Naive B cell (primary cell): ENCODE results near the gene OR6K3. TPM values are rescaled to one million over a fixed set of nuclear protein-coding genes. Genes with fewer than 3 reads are reported as not detected.
"Not testable (repeated sequence)": the region's sequence is repeated elsewhere in the genome, so short reads cannot be mapped to it uniquely, and the experiment has no call there.

Source experiments
- ATAC-seq, 2 donors: fragments of 150-1000 bp; cut with Tn5 transposase; 2 replicates each; pipeline ENCODE4 v1.10.0; 2021; ENCODE audit warnings: low read depth in 2 of 2, mild to moderate bottlenecking in 2 of 2, moderate library complexity in 2 of 2
- DNase-seq: peaks from one replicate; pipeline ENCODE4 v3.0.0; 2022
- H3K27ac Mint-ChIP-seq, 6 donors: one replicate each; pipeline ENCODE4 v1.8.0; 2020 to 2022; ENCODE audit warnings: mild to moderate bottlenecking in 6 of 6, mixed read lengths in 6 of 6, moderate library complexity in 5 of 6, inconsistent platforms in 2 of 6
- H3K27me3 Mint-ChIP-seq, 3 donors: one replicate each; pipeline ENCODE4 v1.8.0; 2021 to 2022; ENCODE audit warnings: mixed read lengths in 3 of 3, mild to moderate bottlenecking in 1 of 3
- H3K36me3 Mint-ChIP-seq, 2 donors: one replicate each; pipeline ENCODE4 v1.8.0; 2020 to 2022; ENCODE audit warnings: mixed read lengths in 2 of 2, inconsistent platforms in 1 of 2, mild to moderate bottlenecking in 1 of 2
- H3K4me1 Mint-ChIP-seq, 3 donors: one replicate each; pipeline ENCODE4 v1.8.0; 2020 to 2022; ENCODE audit warnings: mixed read lengths in 3 of 3, inconsistent platforms in 1 of 3, mild to moderate bottlenecking in 1 of 3, moderate library complexity in 1 of 3
- H3K4me3 Mint-ChIP-seq, 8 donors: one replicate each; pipeline ENCODE4 v1.8.0; 2020 to 2022; ENCODE audit warnings: mild to moderate bottlenecking in 8 of 8, mixed read lengths in 8 of 8, moderate library complexity in 8 of 8, inconsistent platforms in 2 of 8
- H3K9me3 Mint-ChIP-seq, 7 donors: one replicate each; pipeline ENCODE4 v1.8.0; 2020 to 2022; ENCODE audit warnings: mixed read lengths in 7 of 7, mild to moderate bottlenecking in 5 of 7, inconsistent platforms in 2 of 7, moderate library complexity in 1 of 7
- polyA plus RNA-seq, 6 donors: library from polyadenylated mRNA; unstranded; fragments of 300-500 nt; fragmentation: Illumina TruSeq; gene quantifications; one replicate each; pipeline ENCODE4 v1.2.3, GENCODE V29; 2021; ENCODE audit warnings: low read depth in 6 of 6

Gene OR6K3
- polyA plus RNA-seq, 6 donors from 2014 or later: not detected

DNA sequence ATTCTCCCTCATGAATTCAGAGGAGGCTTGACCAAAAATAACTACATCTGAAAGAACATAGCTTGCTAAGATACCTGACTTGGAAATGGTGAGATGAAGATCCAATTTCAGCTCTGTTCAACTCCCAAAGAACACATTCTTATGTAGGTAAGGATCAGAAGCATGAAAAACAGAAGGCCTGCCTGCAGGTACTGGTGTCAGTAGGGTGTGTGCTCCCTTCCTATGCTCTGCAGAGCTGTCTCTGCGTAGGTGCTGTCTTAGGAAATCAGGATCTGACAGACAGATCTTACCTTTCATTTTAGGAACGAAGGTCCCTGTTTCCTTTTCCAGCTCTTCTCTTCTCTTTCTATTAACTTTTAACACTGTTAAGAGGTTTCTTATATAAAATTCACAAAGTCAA, 14.4 kb downstream of the OR6K3 start:
- Mint-ChIP-seq H3K27ac (no peak overlapping the region), H3K4me3 (no peak overlapping the region), H3K9me3 (no peaks in the 10 kb centered on the region), H3K4me1 (no peaks in the 10 kb centered on the region), H3K27me3 (peaks cover 0 to 5% (median 3%) of the 10 kb centered on the region in 3 donors), H3K36me3 (no peaks in the 10 kb centered on the region)
- ATAC-seq (no peak), DNase-seq (no peak)

DNA sequence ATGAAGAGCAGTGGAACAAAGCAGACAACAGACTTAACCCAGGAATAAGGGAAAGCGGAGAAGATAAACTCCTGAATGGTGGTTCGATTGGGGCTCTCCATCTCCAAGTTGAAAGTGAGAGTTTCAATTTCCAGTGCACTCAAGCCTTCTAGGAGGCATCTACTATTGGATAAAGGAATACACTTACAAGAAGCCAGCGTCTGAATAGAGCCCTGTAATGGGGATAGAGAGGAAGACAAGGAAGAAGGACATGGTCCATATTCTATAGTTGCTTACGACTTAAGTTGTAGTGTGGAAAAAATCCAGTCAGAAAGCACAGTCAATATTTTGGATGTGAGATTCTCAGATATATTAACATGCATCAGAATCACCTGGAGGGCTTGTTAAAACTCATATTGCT, 20.0 kb downstream of the OR6K3 start, which contains the start of gene OR6K2:
Gene OR6K2 (minus strand): TSS at position 101 of the 400 bp plus-strand sequence. CDS start 0 bp downstream, at position 101.
- Mint-ChIP-seq H3K27ac (no peak within 1 kb of the TSS), H3K4me3 (no peak within 1 kb of the TSS), H3K4me1 (no peaks in the 10 kb centered on the region), H3K9me3 (no peaks in the 10 kb centered on the region), H3K27me3 (peaks cover 14 to 24% (median 17%) of the 10 kb centered on the region in 3 donors), H3K36me3 (no peaks in the 10 kb centered on the region)
- DNase-seq (no peak), ATAC-seq (no peak)

DNA sequence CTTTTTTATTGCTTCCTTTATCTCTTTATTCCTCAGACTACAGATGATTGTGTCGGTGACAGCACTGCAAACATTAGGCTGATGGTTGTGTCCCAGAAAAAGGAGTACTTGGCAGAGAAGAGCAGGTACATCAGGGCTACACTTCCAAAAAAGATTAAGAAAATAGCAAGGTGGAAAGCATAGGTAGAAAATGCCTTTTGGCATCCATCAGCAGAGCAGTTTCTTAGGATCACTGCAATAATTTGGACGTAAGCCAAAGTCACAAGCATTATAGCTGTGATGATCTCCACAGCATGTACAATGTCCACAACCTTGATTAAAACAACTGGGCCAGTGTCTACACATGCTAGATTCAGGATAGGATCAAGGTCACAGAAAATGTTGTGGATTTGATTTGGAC, 25.9 kb downstream of the OR6K3 start:
- Mint-ChIP-seq H3K36me3 (no peaks in the 10 kb centered on the region), H3K4me1 (no peaks in the 10 kb centered on the region), H3K9me3 (peaks cover 0 to 4% (median 0%) of the 10 kb centered on the region in 7 donors), H3K27ac (no peak overlapping the region), H3K27me3 (peaks cover 8 to 24% (median 15%) of the 10 kb centered on the region in 3 donors), H3K4me3 (no peak overlapping the region)
- DNase-seq (no peak), ATAC-seq (no peak)

DNA sequence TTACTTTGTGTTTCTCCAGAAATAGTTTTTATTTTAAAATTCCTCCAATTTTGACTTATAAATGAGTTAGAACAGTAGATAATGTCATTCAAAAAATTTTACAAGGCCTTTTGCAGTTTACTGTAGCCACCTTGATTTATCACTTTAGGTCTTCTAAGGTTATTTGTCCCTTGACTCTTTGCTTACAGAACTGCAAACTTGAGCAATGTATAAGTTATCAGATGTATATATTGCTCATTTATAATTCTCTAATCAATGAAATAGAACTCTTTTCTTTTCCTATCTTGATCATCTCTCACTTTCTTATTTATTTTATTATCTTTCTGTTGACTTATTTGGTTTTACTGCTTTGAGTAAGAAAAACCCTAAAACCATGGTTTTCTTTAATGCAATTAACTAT, 28.2 kb downstream of the OR6K3 start:
- Mint-ChIP-seq H3K9me3 (peaks cover 0 to 8% (median 2%) of the 10 kb centered on the region in 7 donors), H3K4me1 (no peaks in the 10 kb centered on the region), H3K4me3 (no peak overlapping the region), H3K27me3 (peaks cover 6 to 18% (median 8%) of the 10 kb centered on the region in 3 donors), H3K27ac (no peak overlapping the region), H3K36me3 (no peaks in the 10 kb centered on the region)
- no peak for ATAC-seq
- no peak for DNase-seq

DNA sequence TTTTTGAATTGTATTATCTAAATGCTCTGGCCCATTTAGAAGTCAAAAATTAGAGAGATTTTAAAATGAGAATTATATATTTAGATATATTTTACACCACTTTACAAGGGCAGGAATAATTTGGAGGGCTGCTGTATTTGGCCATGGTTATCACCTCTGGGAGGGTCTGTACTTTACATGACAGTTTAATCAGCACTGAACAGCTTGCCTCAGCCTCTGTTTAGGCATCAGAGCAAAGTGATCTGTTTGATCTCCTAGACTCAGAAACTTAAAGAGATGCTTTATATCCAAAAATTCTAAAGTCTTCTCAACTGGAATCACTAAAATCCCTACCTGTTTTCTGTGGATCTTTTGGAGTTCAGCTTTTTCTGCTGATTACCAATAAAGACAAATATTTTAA, 28.6 kb downstream of the OR6K3 start:
- DNase-seq (no peak), ATAC-seq (no peak)
- H3K9me3 Mint-ChIP-seq: peaks cover 0 to 8% (median 2%) of the 10 kb centered on the region in 7 donors
- H3K4me1 Mint-ChIP-seq: no peaks in the 10 kb centered on the region
- H3K27ac Mint-ChIP-seq: no peak overlapping the region
- H3K4me3 Mint-ChIP-seq: no peak overlapping the region
- no peaks in the 10 kb centered on the region for H3K36me3 Mint-ChIP-seq
- peaks cover 8 to 18% (median 8%) of the 10 kb centered on the region in 3 donors for H3K27me3 Mint-ChIP-seq

DNA sequence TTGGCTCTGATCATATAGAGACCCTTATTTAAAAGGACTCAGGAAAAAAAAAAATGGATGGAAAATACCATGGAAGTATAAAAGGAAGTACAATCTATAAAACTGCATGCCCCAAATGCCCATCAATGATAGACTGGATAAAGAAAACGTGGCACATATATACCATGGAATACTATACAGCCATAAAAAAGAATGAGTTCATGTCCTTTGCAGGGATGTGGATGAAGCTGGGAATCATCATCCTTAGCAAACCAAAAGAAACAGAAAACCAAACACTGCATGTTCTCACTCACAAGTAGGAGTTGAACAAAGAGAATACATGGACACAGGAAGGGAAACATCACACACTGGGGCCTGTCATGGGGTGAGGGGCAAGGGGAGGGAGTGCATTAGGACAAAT, 29.4 kb downstream of the OR6K3 start:
- H3K4me3 Mint-ChIP-seq, H3K36me3 Mint-ChIP-seq: not testable (repeated sequence)
- H3K27me3 Mint-ChIP-seq: peaks cover 8 to 17% (median 8%) of the 10 kb centered on the region in 3 donors

DNA sequence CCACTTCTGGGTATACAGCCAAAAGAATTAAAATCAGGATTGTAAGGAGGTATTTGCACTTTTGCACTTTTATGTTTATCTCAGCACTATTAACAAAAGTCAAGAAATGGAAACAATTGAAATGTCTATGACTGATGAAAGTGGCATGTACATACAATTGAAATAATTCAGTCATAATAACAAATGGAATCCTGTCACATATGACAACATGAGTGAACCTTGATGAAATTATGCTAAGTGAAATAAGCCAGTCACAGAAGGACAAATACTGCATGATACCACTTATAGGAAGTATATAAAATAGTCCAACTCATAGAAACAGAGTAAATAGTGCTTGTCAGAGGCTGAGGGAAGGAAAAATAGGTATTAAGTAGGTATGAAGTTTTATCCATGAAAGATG, 30.6 kb downstream of the OR6K3 start:
- H3K4me3 Mint-ChIP-seq: no peak overlapping the region
- peaks cover 3 to 11% (median 5%) of the 10 kb centered on the region in 3 donors for H3K27me3 Mint-ChIP-seq
- DNase-seq (no peak), ATAC-seq (no peak)
- H3K9me3 Mint-ChIP-seq: peaks cover 0 to 8% (median 2%) of the 10 kb centered on the region in 7 donors
- no peaks in the 10 kb centered on the region for H3K4me1 Mint-ChIP-seq
- no peaks in the 10 kb centered on the region for H3K36me3 Mint-ChIP-seq
- no peak overlapping the region for H3K27ac Mint-ChIP-seq

More for the DNA sequence above, 29.4 kb downstream of the OR6K3 start:
- H3K27ac Mint-ChIP-seq, DNase-seq, ATAC-seq, H3K4me1 Mint-ChIP-seq, H3K9me3 Mint-ChIP-seq: not testable (repeated sequence)

DNA sequence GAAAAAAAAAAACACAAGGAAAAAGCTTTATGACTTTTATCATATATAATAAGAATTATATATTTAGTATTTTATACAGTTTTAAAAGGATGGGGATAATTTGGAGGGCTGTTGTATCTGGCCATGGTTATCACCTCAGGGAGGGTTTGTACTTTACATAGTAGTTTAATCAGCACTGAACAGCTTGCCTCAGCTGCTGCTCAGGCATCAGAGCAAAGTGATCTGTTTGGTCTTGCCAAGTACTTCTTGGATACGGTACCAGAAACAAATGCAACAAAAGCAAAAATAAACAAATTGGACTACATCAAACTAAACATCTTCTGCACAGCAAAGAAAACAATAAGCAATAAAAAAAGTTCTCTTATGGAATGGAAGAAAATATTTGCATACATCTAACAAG, 31.4 kb downstream of the OR6K3 start:
- H3K36me3 Mint-ChIP-seq: no peaks in the 10 kb centered on the region
- H3K27ac Mint-ChIP-seq: no peak overlapping the region
- no peak for ATAC-seq

DNA sequence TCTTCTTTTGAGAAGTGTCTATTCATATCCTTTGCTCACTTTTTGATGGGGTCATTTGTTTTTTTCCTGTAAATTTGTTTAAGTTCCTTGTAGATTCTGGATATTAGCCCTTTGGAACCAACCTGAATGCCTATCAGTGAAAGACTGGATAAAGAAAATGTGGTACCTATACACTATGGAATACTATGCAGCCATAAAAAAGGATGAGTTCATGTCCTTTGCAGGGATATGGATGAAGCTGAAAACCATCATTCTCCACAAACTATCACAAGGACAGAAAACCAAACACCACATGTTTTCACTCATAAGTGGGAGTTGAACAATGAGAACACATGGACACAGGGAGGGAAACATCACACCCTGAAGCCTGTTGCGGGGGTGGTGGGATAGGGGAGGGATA, 32.2 kb downstream of the OR6K3 start:
- H3K27ac Mint-ChIP-seq, H3K9me3 Mint-ChIP-seq, H3K36me3 Mint-ChIP-seq, DNase-seq, H3K4me3 Mint-ChIP-seq, H3K4me1 Mint-ChIP-seq, ATAC-seq: not testable (repeated sequence)
- peaks cover 0 to 17% (median 17%) of the 10 kb centered on the region in 3 donors for H3K27me3 Mint-ChIP-seq

More for the DNA sequence above, 31.4 kb downstream of the OR6K3 start:
- no peaks in the 10 kb centered on the region for H3K4me1 Mint-ChIP-seq
- H3K9me3 Mint-ChIP-seq: peaks cover 0 to 8% (median 2%) of the 10 kb centered on the region in 7 donors
- no peak overlapping the region for H3K4me3 Mint-ChIP-seq
- H3K27me3 Mint-ChIP-seq: peaks cover 0 to 12% (median 11%) of the 10 kb centered on the region in 3 donors
- no peak for DNase-seq

DNA sequence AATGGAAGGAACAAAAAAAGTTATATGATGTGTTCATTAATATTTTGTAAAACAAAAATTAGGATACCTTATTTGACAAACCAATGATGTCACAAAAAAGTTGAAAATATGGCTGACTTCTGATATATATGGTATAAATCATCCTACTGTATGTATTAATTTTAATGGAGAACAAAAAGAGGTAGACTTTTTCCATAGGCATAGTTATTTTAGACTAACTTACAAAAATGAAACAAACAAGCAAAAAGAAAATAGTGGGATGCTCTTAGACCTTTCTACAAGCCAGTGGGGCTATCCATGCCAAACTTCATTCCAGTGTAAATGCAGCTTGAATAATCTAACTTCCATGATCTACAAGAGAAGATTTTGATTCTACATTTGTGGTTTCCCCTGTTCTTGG, 33.5 kb downstream of the OR6K3 start:
- DNase-seq: no peak
- Mint-ChIP-seq H3K4me3 (no peak overlapping the region), H3K27ac (no peak overlapping the region), H3K36me3 (no peaks in the 10 kb centered on the region), H3K27me3 (peaks cover 0 to 22% (median 18%) of the 10 kb centered on the region in 3 donors), H3K9me3 (peaks cover 0 to 8% (median 2%) of the 10 kb centered on the region in 7 donors), H3K4me1 (no peaks in the 10 kb centered on the region)
- no peak for ATAC-seq

DNA sequence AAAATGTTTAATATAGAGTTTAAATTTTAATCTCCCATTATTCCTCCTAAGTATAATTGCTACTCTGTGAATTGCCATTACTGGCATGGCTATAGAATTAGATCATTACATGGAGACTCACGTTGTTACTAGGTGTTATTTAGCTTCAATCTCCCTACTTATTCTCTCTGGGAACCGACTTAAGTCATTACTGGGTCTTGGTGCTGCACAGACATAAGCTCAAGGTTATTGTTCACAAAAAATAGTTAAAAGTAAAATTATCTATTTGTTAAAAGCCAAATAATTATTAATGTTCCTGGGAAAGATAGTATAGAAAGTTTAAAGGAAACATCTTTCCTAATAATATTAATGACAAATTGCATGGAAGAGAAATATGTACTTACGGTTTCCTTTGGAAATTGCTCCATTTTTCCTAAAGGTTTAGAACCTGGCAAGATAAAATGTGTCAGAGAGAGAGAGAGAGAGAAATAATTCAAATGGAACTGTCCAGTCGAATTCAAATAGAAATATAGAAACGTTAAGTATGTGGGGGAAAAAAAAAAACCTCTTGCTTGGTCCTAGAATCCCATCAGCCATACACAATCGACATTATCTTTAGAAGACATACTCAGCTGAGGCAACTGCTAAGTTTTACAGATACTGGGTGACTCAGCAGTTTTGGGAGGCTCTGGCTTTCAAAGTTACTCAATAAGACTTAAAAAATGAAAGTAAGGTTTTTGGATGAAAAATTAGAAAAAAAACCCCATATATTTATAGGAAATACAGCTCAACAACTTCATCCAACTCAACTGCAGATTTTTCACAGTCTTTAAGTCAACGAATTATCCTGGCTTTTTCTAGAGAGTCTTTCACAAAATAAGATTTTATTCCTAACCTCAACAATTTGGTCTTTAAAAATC, 34.2 kb downstream of the OR6K3 start, which contains the start of gene SPTA1:
Gene SPTA1 (minus strand): TSS at position 605 of the 899 bp plus-strand sequence. CDS start 198 bp downstream, at position 407.
- Mint-ChIP-seq H3K36me3 (no peaks in the 10 kb centered on the region), H3K27me3 (peaks cover 0 to 29% (median 18%) of the 10 kb centered on the region in 3 donors), H3K4me1 (no peaks in the 10 kb centered on the region), H3K9me3 (peaks cover 0 to 8% (median 2%) of the 10 kb centered on the region in 7 donors), H3K4me3 (no peak within 1 kb of the TSS), H3K27ac (no peak within 1 kb of the TSS)
- DNase-seq (no peak), ATAC-seq (no peak)

DNA sequence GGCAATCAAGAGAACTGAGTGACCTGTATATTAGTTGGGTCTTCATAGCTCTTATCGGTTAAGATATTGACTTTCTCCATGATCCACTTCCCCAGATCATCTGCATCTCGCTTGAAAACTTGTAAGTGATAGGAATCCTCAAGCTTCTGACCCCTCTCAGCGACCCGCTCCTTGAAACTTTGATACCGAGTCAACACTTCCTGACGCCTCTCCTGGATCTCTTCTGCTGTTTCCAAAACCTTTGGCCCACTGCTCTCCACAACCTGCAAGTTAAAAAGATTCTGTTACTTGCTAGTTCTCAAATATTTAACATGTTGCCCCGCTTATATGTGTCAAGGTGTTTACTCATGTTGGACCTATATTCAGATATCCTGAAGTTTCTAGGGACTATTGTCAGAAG, 35.4 kb downstream of the OR6K3 start:
- peaks cover 0 to 29% (median 18%) of the 10 kb centered on the region in 3 donors for H3K27me3 Mint-ChIP-seq
- ATAC-seq: no peak
- H3K27ac Mint-ChIP-seq: no peak overlapping the region
- no peaks in the 10 kb centered on the region for H3K4me1 Mint-ChIP-seq
- H3K4me3 Mint-ChIP-seq: no peak overlapping the region
- no peak for DNase-seq
- H3K9me3 Mint-ChIP-seq: peaks cover 0 to 6% (median 0%) of the 10 kb centered on the region in 7 donors
- no peaks in the 10 kb centered on the region for H3K36me3 Mint-ChIP-seq

DNA sequence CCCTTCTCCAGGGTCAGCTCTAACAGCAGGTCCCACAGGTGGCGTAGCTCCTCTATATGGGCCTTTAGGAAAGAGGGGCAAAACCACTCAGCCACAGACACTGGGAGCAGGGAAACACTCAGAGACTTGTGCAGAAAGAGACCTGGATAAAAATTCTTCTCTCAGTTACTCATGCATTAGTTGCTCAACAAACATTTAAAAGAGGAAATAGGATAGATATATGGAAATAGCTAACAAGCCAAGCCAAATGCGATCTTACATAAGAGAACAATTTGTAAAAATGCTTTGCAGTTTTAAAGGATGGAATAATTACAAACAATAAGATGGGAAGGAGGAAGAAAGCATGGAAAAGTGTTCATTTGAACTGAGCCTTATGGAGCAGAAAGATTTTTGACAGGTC, 38.9 kb downstream of the OR6K3 start:
- DNase-seq (no peak), ATAC-seq (no peak)
- Mint-ChIP-seq H3K9me3 (no peaks in the 10 kb centered on the region), H3K27me3 (peaks cover 0 to 35% (median 18%) of the 10 kb centered on the region in 3 donors), H3K4me1 (no peaks in the 10 kb centered on the region), H3K4me3 (no peak overlapping the region), H3K27ac (no peak overlapping the region), H3K36me3 (no peaks in the 10 kb centered on the region)

DNA sequence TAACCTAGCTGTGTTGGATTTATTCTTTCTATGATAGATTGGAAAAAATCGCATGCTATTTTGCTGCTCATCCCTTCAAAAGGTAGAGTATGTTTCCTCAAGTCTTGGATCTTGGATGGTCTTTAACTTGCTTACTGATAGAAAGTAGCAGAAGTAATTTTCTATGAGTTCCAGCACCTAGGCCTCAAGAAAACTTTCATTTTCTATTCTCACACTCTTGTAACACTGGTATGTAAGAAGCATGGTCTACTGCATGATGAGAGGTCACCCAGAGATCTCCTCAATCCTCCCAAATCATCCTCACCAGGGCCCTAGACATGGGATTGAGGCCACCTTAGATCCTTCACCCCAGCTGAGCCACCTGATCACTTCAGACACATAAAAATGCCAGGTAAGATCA, 41.2 kb downstream of the OR6K3 start:
- peak overlapping the region in 1 of 6 donors; percentile 16 for H3K27ac Mint-ChIP-seq

More for the DNA sequence above, 41.2 kb downstream of the OR6K3 start:
- H3K4me1 Mint-ChIP-seq: no peaks in the 10 kb centered on the region
- H3K27me3 Mint-ChIP-seq: peaks cover 0 to 31% (median 13%) of the 10 kb centered on the region in 3 donors
- H3K9me3 Mint-ChIP-seq: no peaks in the 10 kb centered on the region
- H3K36me3 Mint-ChIP-seq: no peaks in the 10 kb centered on the region
- no peak overlapping the region for H3K4me3 Mint-ChIP-seq
- ATAC-seq: no peak
- DNase-seq: no peak
